Natural killer cell treated with Interleukin-12 subunit alpha and Interleukin-12 subunit beta and Interleukin-15 and Interleukin-18, amount 100 ng/mL, for 72 hours (primary cell): ENCODE measurements around the gene TMEM11. TPM values are rescaled to one million over a fixed set of nuclear protein-coding genes. Genes with fewer than 3 reads are reported as not detected.

Experiments
- ATAC-seq, 2 donors: fragments of 150-1000 bp; cut with Tn5 transposase in 1 of 2; sonication (Bioruptor Pico), chemical (Tn5 transposase) in 1 of 2; 2 replicates each; pipeline ENCODE4 v1.10.0; 2021
- DNase-seq: peaks from one replicate; pipeline ENCODE4 v3.0.0; 2022; ENCODE audit warnings: low spot score
- H3K27ac Mint-ChIP-seq, 2 donors: 1 replicate in 1 of 2; 2 replicates in 1 of 2; pipeline ENCODE4 v1.8.0; 2022; ENCODE audit warnings: mixed read lengths in 2 of 2, mild to moderate bottlenecking in 1 of 2, moderate library complexity in 1 of 2
- H3K27me3 Mint-ChIP-seq, 2 donors: 1 replicate in 1 of 2; 2 replicates in 1 of 2; pipeline ENCODE4 v1.8.0; 2022; ENCODE audit warnings: mixed read lengths in 2 of 2
- H3K36me3 Mint-ChIP-seq: one replicate; pipeline ENCODE4 v1.8.0; 2022; ENCODE audit warnings: mixed read lengths
- H3K4me1 Mint-ChIP-seq, 2 donors: 1 replicate in 1 of 2; 2 replicates in 1 of 2; pipeline ENCODE4 v1.8.0; 2022; ENCODE audit warnings: low read depth in 2 of 2, mixed read lengths in 2 of 2, mild to moderate bottlenecking in 1 of 2
- H3K4me3 Mint-ChIP-seq: one replicate; pipeline ENCODE4 v1.8.0; 2022; ENCODE audit warnings: mixed read lengths
- H3K9me3 Mint-ChIP-seq: 2 replicates; pipeline ENCODE4 v1.8.0; 2022; ENCODE audit warnings: mixed read lengths
- total RNA-seq, 2 donors: library from RNA; stranded (reverse); gene quantifications; one replicate each; pipeline ENCODE4 v1.2.3, GENCODE V29; 2022

TMEM11 gene
- total RNA-seq, 2 donors from 2014 or later = 23.9 to 30.7 TPM

GRCh38 chr17:21162394-21162775 is 51.6 kb downstream of the TMEM11 start:
- Mint-ChIP-seq H3K4me1 (peaks cover 13 to 17% of the 10 kb centered on the region in 2 donors), H3K4me3 (no peak overlapping the region), H3K27ac (peak overlapping the region in 1 of 2 donors; percentile 63), H3K36me3 (no peaks in the 10 kb centered on the region), H3K9me3 (no peaks in the 10 kb centered on the region), H3K27me3 (no peaks in the 10 kb centered on the region)
- no peak for DNase-seq
- no peak for ATAC-seq

- Mint-ChIP-seq H3K4me1 (peaks cover 11 to 19% of the 10 kb centered on the region in 2 donors), H3K27me3 (no peaks in the 10 kb centered on the region), H3K27ac (peak overlapping the region in 1 of 2 donors; percentile 63), H3K36me3 (no peaks in the 10 kb centered on the region), H3K9me3 (no peaks in the 10 kb centered on the region), H3K4me3 (no peak overlapping the region)
- ATAC-seq (no peak), DNase-seq (no peak)
Measured at GRCh38 chr17:21161498-21162393, 52.2 kb downstream of the TMEM11 start.

- no peak overlapping the region for H3K4me3 Mint-ChIP-seq
- H3K9me3 Mint-ChIP-seq = no peaks in the 10 kb centered on the region
- H3K27me3 Mint-ChIP-seq = no peaks in the 10 kb centered on the region
- peaks cover 14 to 19% of the 10 kb centered on the region in 2 donors for H3K4me1 Mint-ChIP-seq
- no peak for ATAC-seq
- H3K27ac Mint-ChIP-seq = no peak overlapping the region
- DNase-seq = no peak
- peaks cover 4% of the 10 kb centered on the region for H3K36me3 Mint-ChIP-seq
Measured at GRCh38 chr17:21160401-21160800, 53.6 kb downstream of the TMEM11 start.

- H3K27me3 Mint-ChIP-seq = no peaks in the 10 kb centered on the region
- no peak for DNase-seq
- ATAC-seq = peak in 1 of 2 donors; percentile 54
- peaks cover 3% of the 10 kb centered on the region for H3K9me3 Mint-ChIP-seq
- H3K4me1 Mint-ChIP-seq = peaks cover 13 to 19% of the 10 kb centered on the region in 2 donors
- peaks cover 25% of the 10 kb centered on the region for H3K36me3 Mint-ChIP-seq
- peak overlapping the region; percentile 26 for H3K4me3 Mint-ChIP-seq
- H3K27ac Mint-ChIP-seq = no peak overlapping the region
Measured at GRCh38 chr17:21157586-21158370, 56.2 kb downstream of the TMEM11 start.

GRCh38 chr17:21152731-21153130 is 61.2 kb downstream of the TMEM11 start:
- peaks cover 3% of the 10 kb centered on the region for H3K9me3 Mint-ChIP-seq
- no peak for ATAC-seq

GRCh38 chr17:21149621-21150020 is 64.3 kb downstream of the TMEM11 start:
- peaks cover 16% of the 10 kb centered on the region for H3K36me3 Mint-ChIP-seq
- no peak overlapping the region for H3K4me3 Mint-ChIP-seq
- H3K4me1 Mint-ChIP-seq = peaks cover 0 to 15% of the 10 kb centered on the region in 2 donors
- H3K27ac Mint-ChIP-seq = no peak overlapping the region
- ATAC-seq = no peak
- no peaks in the 10 kb centered on the region for H3K27me3 Mint-ChIP-seq
- no peak for DNase-seq
- no peaks in the 10 kb centered on the region for H3K9me3 Mint-ChIP-seq

More at GRCh38 chr17:21152731-21153130, 61.2 kb downstream of the TMEM11 start:
- peaks cover 26% of the 10 kb centered on the region for H3K36me3 Mint-ChIP-seq
- no peak overlapping the region for H3K4me3 Mint-ChIP-seq
- peaks cover 10 to 13% of the 10 kb centered on the region in 2 donors for H3K4me1 Mint-ChIP-seq
- DNase-seq = no peak
- H3K27ac Mint-ChIP-seq = no peak overlapping the region
- no peaks in the 10 kb centered on the region for H3K27me3 Mint-ChIP-seq

Other genes starting within 250 kb of the TMEM11 start
- 100 to 1,000 TPM; 102 to 179 TPM for gene USP22, start 171.2 kb downstream of the TMEM11 start, total RNA-seq
- gene DHRS7B, start 87.2 kb downstream of the TMEM11 start, total RNA-seq = 10 to 100 TPM; 22.2 to 23.8 TPM
- 1 to 10 TPM; 1.9 to 3.0 TPM for gene NATD1, start 39.2 kb upstream of the TMEM11 start, total RNA-seq
- gene MAP2K3, start 70.5 kb upstream of the TMEM11 start, total RNA-seq = 10 to 100 TPM; 92.9 to 98.3 TPM
- gene KCNJ12, start 162.2 kb upstream of the TMEM11 start, total RNA-seq = not detected